Hepatic stellate cell (primary cell): ENCODE measurements around the gene EFNA1.
"Not testable (repeated sequence)": the region's sequence is repeated elsewhere in the genome, so short reads cannot be mapped to it uniquely, and the experiment has no call there.

Experiments used
- DNase-seq: peaks from one replicate; pipeline ENCODE4 v3.0.0; 2011; ENCODE audit warnings: low spot score

Gene EFNA1

DNA sequence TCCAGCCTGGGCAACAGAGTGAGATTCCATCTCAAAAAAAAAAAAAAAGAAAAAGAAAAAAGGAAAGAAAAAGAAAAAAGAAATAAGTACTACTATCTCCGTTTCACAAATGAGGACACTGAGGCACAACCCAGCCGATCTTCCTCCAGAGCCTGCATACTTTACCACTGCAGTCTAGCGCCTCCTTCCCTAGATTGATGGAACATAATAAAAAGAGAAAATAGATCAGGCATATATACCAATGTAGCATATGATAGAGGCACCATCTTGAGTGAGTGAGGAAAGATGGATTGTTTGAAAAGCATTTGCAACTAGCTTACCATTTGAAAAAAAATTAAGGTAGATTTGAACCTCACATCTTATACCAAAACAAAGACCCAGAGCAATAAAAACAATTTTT, 17.8 kb downstream of the EFNA1 start:
- no peak for DNase-seq

DNA sequence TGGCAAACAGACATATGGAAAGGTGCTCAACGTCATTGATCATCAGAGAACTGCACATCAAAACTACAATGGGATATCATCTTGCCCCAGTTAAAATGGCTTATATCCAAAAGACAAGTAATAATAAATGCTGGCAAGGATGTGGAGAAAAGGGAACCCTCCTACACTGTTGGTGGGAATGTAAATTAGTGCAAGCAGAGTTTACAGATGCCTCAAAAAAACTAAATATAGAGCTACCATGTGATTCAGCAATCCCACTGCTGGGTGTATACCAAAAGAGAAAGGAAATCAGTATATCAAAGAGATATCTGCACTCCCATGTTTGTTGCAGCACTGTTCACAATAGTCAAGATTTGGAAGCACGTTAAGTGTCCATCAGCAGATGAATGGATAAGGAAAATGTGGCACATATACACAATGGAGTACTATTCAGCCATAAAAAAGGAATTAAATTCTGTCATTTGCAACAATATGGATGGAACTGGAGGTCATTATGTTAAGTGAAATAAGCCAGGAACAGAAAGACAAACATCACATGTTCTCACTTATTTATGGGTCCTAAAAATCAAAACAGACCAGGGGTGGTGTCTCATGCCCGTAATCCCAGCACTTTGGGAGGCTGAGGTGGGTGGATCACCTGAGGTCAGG, 28.4 kb downstream of the EFNA1 start:
- DNase-seq: not testable (repeated sequence)

DNA sequence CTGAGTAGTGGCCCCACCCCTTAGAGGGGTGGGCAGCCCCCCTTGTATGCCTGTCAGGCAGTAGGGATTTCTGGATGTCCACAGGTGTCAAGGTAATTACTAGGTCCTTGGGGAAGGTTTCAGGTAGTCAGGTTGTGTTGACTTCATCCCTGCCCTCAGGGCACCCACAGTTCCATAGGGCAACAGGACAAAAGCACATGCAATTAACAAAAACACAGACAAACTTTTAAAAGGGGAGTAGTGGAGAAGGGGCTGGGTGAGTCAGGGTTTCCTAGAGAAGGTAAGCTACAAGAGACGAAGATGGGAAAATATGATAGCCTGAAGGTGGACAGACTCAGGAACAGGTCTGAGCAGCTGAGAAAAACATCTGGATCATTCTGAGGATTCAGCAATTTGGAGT, 31.3 kb downstream of the EFNA1 start:
- DNase-seq: no peak

DNA sequence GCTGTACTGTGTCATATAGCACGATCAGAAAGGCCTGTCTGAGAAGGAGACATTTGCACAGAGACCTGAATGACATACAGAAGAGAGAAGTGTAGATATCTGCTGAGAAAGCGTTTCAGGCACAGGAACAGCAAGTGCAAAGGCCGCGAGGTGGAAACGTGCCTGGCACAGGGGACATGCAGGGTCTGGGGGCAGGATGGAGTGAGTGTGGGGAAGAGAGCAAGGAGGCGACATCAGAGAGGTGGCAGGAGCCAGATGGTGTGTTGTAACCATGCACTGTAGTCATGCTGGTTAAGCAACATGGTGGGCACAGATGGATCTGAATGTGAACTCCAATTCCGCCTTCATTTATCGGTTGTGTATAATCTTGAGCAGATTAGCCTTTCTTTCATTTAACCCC, 32.5 kb downstream of the EFNA1 start:
- no peak for DNase-seq

DNA sequence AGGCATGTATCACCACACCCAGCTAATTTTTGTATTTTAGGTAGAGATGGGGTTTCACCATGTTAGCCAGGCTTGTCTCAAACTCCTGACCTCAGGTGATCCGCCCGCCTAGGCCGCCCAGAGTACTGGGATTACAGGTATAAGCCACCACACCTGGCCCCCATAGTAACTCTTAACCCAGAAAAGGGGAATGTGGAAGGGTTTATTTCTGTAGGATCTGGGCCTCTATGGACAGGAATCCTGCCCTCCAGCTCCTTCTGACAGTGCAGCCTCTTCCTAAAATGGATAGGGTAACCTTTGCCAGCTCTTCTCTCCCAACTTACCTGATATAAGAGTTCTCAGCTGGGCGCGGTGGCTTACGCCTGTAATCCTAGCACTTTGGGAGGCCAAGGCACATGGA, 35.0 kb downstream of the EFNA1 start:
- not testable (repeated sequence) for DNase-seq

DNA sequence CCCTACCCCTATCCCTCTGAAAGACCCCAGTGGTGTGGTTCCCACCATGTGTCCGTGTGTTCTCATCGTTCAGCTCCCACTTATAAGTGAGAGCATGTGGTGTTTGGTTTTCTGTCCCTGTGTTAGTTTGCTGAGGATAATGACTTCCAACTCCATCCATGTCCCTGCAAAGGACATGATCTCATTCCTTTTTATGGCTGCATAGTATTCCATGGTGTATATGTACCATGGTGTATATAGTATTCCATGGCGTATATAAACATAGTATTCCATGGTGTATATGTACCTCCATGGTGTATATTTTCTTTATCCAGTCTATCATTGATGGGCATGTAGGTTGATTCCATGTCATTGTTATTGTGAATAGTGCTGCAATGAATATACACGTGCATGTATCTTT, 36.1 kb downstream of the EFNA1 start:
- DNase-seq: not testable (repeated sequence)

DNA sequence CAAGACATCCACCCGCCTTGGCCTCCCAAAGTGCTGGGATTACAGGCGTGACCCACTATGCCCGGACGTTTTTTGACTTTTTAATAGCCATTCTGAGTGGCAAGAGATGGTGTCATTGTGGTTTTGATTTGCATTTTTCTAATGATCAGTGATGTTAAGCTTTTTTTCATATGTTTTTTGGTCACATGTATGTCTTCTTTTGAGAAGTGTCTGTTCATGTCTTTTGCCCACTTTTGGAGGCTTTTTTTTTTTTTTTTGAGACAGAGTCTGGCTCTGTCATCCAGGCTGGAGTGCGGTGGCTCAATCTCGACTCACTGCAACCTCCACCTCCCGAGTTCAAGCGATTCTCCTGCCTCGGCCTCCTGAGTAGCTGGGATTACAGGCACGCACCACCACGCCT, 36.9 kb downstream of the EFNA1 start:
- not testable (repeated sequence) for DNase-seq

DNA sequence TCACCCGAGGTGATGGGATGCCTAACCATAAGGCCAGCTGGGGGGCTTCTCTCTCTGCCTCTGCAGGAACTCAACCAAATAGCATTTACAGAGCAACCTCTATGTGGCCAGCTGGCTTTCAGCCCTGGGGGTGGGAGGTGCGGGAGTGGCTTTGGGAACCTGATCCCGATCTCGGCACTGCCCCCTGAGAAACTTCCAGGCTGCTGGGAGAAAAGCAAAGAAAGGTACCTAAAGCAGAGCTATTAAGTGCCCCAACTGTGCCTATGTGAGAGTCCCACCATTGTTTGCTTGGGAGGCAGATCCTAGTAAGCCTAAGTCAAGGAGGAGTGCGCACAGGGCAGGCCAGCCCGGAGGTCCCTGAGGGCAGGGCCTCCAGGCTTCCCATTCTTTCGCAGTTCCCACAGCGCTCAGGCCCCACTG, 38.4 kb downstream of the EFNA1 start:
- DNase-seq: no peak

DNA sequence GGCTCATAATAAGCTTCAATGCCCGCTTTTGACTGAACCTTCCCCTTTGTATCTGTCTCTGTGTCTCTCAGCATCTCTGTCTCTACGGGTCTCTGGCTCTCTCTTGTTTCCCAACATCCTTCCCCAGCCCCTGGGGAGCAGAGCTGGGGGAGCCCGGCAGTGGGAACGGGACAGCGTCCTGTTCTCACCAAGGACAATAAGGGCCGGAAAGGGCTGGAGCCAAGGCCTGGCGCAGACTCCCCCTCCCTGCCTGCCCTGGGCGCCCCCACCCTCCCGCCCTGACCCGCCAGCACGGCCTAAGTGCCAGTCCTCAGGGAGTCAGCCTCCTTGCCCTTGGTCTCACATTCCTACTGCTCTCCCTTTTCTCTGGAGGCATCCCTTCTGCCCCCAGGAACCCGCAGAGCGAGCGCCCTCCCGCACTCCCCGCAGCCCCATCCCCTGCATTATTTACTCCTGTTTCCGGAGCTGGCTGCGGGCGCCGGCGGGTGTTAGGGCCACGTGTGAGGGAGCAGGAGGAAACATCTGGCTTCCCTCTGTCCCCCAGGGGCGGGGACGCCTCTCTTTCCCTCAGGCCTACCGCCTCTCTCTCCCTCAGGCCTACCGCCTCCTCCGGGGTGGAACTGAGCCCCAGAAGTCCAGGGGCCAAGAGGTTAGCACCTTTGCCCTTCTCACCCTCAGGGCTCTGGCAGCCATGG, 38.9 kb downstream of the EFNA1 start:
- DNase-seq: no peak

DNA sequence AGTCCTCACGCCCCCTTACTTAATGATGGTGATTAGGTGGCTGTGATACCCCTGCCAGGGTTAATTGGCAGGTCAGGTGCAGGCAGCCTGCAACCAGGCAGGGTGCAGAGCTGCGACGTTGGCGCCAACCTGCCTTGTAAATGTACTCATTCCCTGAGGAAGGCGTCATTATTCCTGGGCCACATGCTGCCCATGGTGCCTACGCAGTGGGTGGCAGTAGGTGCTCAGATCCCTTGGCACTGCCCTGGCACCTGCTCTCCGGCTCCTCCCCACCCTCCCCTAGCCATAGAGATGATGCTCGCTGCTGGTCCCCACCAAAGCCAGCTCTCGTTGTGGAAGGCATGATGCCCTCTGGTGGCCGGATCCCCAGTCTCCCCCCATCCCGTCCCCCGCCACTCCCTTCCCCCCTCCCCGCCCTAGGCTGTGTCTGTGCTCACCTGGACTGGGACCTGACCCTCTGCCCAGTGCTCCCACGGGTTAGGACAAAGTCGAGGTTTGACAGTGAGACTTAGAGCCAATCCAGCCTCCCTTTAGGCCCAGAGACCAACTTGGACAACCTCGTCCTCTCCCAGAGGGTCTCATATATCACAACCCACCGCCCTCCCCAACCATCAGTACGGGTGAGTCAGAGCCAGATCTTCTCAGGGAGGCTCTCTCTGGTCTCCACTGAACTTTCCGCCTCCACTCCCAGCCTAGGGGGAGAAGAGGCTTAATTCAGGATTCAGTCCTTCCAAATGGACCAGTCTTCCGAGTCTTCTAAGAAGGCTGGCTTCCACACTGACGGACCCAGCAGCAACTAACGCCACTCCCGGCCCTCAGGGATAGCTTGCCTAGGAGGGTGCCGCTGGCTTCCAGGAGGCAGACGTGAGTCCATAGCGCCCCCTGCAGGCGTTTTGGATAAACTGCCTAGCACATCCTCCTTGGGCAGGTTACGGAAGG, 39.8 kb downstream of the EFNA1 start:
- DNase-seq: peak; percentile 78

DNA sequence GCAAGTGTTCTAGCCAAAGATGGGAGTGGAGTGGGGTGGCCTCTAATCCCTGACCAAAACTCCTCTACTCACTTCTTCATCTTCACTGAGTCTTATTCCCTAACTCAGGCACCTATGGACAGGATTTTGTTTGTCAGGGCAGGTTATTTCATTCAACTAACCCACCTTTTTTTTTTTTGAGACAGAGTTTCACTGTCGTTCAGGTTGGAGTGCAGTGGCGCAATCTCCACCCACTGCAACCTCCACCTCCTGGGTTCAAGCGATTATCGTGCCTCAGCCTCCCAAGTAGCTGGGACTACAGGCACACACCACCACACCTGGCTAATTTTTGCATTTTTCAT, 40.4 kb downstream of the EFNA1 start:
- not testable (repeated sequence) for DNase-seq

DNA sequence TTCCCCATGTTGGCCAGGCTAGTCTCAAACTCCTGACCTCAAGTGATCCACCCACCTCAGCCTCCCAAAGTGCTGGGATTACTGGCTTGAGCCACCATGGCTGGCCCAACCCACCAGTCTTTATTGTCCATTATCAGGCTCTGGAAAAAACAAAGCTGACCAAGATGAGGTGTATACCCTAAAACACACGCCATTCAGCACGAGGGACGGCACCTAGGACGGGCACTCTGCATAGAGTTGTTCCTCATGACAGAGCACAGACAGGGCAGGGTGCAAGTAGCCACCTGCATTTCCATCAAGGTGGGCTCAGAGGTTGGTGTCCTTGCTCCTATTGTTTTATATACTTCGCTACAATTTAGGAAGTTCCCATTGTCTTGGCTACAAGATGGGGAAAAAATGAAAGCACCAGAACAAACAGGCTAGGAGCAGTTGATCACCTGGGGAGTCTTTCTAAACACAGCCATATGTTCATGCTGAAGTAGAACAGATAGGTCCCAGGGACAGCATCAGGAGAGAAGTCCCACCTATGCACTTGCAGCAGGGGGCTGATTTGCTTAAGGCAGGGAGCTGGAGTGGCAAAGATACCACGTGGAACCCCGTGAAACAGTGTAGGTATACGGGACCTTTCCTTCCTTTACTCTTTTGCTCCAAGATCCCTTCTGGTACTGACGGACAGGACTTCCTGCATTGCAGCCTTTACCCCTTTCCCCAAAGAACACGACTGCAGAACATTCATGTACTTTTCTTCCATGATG, 41.0 kb downstream of the EFNA1 start:
- DNase-seq: no peak

DNA sequence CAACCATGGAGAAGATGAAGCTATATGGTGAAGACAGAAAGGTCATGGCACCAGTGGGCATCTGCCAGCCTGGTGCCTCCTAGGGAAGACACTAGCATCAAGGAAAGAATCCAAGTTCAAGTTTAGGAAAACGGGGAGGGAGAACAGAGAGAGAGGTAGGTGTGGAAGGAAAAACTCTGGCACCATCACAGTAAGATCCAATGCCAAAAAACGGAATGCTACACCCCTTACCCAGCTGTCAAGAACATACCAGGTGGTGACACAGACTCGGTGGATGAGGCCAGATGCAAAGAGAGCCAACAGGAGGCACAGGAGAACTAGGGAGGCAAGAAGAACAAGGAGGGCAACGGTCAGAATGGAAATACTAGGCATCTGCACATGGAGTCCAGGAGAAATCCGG, 41.9 kb downstream of the EFNA1 start:
- no peak for DNase-seq

DNA sequence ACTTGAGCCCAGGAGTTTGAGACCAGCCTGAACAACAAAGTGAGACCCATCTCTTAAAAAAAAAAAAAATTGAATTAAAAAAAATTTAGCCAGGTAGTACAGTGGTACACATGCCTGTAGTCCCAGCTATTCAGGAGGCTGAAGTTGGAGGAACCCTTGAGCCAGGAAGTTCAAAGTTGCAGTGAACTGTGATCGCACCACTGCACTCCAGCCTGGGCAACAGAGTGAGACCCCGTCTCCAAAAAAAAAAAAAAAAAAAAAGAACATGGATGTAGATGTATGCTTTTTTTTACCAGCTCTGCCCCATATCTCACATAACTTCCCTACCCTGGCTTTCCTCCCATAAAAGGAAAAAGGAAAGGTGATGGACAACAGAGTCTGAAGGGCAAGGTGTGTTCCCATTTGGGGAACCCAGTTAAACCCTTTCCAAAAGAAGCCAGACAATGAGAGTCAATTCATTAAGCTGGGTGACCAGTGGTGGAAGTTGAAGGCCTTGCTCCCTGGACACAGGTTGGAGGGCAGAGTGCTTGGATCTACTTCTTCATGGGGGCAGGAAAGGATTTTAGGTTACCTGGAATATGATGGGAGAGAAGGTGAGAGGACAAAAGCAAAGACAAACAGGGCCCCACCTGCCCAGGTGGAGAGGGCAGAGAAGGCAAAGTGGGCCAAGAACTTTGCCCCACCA, 42.6 kb downstream of the EFNA1 start:
- DNase-seq: no peak

DNA sequence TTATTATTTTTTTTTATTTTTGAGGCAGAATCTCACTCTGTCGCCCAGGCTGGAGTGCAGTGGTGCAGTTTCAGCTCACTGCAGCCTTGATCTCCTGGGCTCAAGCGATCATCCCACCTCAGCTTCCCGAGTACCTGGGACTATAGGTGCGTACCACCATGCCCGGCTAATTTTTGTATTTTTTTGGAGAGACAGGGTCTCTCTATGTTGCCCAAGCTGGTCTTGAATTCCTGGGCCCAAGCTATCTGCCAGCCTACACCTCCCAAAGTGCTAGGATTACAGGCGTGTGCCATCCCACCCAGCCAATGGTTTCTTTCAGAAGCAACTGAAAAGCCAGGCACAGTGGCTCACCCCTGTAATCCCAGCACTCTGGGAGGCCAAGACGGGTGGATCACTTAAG, 43.1 kb downstream of the EFNA1 start:
- DNase-seq: no peak

DNA sequence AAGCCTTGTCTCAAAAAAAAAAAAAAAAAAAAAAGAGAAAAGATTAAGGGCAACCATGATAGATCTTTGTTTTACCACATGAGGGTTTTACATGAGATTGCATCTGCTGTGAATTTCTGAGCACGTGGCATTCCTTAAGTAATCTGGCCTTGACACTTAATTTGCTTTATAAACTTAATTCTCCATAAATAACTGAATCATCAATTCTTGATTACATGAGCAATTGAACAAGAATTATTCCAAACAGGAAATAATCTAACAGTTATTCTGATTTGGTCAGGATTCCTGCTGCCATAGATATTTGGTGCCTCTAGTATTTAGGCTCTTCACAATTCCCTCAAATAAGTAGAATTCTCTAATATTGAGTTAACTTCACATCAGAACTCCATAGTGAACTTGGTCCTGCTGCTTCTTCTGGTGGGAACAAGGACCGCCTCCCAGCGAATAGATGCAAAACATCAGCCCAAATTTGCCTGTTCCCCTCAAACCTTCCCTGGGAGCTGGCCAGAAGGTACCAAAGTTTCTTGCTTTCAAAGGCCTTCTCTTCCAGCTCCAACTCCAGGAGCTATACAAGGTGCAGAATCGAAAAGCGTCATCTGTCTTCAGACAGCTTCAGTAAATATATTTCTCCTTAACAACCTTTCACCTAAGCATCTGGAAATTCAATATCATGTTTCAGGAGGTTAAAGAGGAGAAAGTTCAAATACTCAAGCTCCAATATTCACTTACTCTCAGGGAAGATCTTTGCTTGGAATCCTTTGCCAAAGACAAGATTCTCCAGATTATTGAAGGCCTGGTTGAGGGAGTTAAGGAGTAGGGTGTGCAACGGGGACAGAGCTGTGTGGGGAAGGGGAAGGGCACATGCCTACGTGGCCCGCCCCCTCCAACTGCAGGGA, 44.4 kb downstream of the EFNA1 start:
- DNase-seq: peak; percentile 4

DNA sequence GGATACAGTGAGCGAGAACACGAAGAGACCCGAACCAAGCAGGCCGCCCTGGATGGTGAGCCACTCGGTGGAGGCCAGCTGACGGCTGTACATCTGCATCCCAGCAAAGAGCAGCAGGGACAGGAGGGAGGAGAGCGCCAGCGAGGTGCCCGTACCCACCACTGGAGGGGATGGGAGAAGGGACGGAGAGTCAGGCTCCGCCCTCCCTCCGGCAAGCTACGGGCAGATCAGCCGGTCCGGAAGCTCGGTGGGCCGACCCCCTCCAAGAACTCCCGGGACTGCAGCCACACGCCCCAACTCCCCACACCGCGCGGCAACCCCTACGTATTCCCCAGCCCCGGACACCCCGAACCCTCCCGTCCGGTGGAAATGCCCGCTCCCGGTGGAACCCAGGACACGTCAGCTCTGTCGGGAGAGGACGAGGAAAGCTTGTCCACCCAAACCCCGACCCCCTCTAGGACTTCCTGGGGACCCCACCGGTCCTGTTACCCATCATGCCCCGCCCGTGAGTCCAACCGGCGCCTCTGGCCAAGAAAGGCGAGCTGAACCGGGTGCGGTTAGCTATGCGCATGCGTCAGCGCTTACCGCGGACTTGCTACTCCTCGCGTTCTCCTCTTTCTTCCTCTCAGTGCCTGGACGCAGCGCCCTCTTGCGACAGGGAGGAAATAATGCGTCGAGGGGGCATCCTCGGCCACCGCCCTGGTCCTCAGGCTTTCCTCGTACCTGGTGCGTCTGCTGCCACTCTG, 45.2 kb downstream of the EFNA1 start, which contains the start of gene KRTCAP2:
KRTCAP2 (minus strand) TSS at position 573 of the 746 bp plus-strand sequence; CDS start at position 493, 80 bp downstream.
- DNase-seq: peak; percentile 100

DNA sequence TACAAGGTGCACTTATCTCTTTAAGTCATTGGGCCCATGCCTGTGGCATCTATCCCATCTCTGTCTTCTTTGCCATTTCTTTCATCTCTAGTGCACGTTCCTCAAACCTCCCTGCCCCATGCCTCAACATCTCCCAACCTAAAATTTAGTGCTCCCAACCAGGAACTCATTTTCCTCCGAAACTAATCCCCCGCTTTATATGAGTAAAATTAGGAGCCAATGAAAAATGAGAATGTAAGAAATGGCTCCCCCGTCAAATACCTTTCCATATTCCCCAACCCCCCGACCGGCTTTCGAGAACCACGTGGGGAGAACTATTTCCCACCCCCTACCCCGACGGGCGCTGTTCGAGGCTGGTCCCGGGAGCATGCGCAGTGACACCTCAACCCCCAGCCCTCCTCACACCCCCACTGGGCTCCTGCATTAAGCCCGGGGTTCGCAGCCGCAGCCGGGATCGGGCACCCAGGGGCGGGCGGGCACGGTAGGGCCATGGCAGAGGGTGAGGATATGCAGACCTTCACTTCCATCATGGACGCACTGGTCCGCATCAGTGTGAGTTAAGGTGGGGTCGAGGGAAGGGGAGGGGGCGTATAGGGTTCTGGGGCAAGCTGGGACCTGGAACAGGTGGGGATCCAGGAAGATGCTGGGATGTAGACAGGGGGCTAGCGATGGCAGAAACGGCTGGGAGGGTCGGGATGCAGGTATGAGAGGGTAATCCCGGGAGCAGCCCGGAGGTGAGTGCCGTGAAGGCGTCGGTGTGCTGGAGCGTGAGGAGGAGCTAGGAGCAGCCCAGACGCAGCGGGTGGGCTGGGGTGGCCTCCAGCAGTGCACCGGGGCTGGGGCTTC, 46.0 kb downstream of the EFNA1 start, which contains the start of gene TRIM46:
TRIM46 (plus strand) TSS at position 372 of the 846 bp plus-strand sequence; CDS start at position 490, 118 bp downstream.
- peak; percentile 74 for DNase-seq
